GM06990 (cell line): ENCODE measurements around the gene CYSTM1.
A peak's percentile ranks its signal among the peaks of the same experiment; 100 is the strongest.

Experiments used
- DNase-seq: peaks from one replicate; pipeline ENCODE4 v3.0.0-alpha.2; 2011; ENCODE audit not compliant: insufficient read length; ENCODE audit errors: extremely low read depth
- H3K27me3 ChIP-seq: replicated peaks from 2 replicates; pipeline ENCODE4 v1.6.0; 2011; ENCODE audit warnings: low read length; ENCODE audit not compliant: control insufficient read depth, insufficient read depth
- H3K36me3 ChIP-seq: 2 replicates; pipeline ENCODE4 v1.5.1; 2011; ENCODE audit warnings: low read length; ENCODE audit not compliant: control insufficient read depth, insufficient read depth
- H3K4me3 ChIP-seq: replicated peaks from 2 replicates; pipeline ENCODE4 v1.5.1; 2011; ENCODE audit warnings: low read depth, mild to moderate bottlenecking, control low read depth, low read length
- TF ChIP-seq, protein P1 (sequence below): IDR thresholded peaks from 2 replicates; pipeline ENCODE4 v1.5.1; 2011; ENCODE audit warnings: low read length, control low read depth, mild to moderate bottlenecking, inconsistent platforms; ENCODE audit not compliant: insufficient read depth, poor library complexity, severe bottlenecking

CYSTM1 gene

DNA sequence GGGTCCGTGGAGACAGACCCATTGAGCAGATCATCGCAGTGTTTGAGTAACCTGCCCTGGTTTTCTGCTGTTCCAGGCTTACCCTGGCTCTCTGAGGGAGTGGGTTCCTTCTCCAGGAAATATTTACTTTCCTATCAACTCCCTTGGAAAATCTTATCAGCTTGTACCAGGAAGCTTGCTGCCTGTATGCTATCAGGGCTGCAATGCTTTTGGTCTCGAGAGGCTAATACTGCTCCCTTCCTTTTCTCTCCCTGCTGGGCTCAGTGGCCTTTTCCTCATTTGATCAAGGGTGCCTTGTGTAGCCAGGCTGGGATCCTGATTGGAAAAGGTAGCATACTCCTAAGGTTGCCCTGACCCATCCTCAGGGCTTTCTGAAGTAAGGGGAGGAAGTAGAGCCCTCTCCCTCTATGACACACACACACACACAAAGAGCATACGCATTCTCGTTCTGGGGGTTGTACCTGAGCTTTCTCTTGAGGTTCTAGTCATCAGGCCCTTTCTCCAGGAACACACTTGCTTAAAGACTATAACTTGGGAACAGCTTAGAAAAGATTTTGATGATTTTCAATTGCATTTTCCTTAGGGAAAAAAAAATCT lies 41.6 kb downstream of the CYSTM1 start:
- Histone ChIP-seq H3K4me3 (no peak overlapping the region), H3K36me3 (no peaks in the 10 kb centered on the region)

DNA sequence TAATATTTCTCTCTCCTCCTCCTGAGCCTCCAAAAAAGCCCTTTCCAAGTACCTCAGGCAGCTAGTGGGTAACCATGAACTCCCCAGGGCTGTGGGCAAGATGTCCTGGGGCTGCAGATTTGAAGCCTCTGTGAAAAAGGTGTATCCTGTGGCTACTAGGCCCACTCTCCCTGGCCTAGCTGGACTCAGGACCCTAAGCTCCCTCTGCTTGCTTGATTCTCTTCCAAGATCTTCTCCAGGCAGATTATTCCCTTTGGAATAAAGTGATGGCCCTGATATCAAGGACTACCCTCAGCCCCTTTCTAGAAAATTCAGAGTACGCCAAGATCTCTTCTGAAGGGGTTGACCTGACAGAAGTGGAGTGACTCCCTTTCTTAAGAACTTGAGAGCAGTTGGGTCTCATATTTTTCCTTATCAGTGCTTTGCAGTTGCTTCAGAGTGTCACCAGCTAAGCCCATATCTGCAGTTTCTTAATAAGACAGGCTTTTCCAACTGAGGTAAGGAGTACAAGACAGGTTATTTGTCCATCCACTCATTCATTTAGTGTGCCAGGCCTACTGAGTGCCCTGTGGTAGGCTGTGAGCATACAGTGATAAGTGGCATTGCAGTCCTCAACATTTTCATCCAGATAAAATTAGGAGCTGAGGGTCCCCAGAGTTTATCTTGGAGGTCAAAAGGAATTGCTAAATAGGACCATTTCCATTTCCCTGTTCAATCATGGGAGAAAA lies 42.5 kb downstream of the CYSTM1 start:
- Histone ChIP-seq H3K27me3 (no peaks in the 10 kb centered on the region), H3K36me3 (no peaks in the 10 kb centered on the region), H3K4me3 (no peak overlapping the region)
- no peak for DNase-seq
- TF ChIP-seq, protein P1, sequence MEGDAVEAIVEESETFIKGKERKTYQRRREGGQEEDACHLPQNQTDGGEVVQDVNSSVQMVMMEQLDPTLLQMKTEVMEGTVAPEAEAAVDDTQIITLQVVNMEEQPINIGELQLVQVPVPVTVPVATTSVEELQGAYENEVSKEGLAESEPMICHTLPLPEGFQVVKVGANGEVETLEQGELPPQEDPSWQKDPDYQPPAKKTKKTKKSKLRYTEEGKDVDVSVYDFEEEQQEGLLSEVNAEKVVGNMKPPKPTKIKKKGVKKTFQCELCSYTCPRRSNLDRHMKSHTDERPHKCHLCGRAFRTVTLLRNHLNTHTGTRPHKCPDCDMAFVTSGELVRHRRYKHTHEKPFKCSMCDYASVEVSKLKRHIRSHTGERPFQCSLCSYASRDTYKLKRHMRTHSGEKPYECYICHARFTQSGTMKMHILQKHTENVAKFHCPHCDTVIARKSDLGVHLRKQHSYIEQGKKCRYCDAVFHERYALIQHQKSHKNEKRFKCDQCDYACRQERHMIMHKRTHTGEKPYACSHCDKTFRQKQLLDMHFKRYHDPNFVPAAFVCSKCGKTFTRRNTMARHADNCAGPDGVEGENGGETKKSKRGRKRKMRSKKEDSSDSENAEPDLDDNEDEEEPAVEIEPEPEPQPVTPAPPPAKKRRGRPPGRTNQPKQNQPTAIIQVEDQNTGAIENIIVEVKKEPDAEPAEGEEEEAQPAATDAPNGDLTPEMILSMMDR, result no peak

More for the DNA sequence above, 41.6 kb downstream of the CYSTM1 start:
- no peak for DNase-seq
- TF ChIP-seq, protein P1, result no peak
- H3K27me3 ChIP-seq, result no peaks in the 10 kb centered on the region

DNA sequence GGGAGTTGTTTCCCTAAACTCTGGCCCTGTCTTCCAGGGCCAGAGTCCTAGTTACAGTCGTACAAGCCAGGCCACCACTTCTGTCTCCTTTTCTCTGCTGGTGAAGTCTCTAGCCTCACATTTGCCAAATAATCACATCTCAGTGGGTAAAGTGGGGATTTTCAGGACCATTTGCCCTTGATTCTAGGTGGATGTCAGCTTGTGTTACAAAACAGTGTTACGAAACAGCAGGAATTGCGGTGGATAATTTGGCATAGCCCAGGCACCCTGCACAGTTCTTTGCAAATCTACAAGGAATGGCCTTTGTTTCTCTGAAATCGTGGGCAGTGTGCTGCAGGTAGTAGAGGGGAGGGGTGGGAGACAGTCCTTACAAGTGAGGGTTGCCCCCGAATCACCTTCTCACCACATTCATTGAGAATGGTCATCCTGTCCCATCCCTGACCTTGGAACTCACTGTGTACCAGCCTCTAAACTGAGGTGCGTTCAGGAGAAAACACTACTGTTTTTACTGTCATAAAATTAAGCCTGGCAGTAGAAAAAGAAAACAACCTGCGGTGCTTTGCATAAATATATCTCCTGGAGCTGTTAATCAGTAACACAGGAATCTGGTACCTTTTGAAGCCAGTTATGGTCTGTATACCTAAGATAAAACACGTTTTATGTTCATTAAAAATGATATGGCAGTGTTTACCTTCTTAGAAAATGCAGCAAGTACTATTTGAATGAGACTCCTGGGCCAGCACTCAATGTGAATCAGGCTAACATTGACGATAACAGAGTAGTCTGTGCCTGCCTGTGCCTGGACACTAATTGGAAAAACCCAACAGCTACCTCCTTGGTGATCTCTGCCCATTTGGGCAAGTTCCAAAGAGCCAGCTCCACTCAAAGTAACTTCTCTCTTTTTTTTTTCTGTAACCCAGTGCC lies 44.3 kb downstream of the CYSTM1 start:
- Histone ChIP-seq H3K4me3 (no peak overlapping the region), H3K27me3 (no peaks in the 10 kb centered on the region), H3K36me3 (no peaks in the 10 kb centered on the region)
- TF ChIP-seq, protein P1, result no peak
- DNase-seq, result no peak

DNA sequence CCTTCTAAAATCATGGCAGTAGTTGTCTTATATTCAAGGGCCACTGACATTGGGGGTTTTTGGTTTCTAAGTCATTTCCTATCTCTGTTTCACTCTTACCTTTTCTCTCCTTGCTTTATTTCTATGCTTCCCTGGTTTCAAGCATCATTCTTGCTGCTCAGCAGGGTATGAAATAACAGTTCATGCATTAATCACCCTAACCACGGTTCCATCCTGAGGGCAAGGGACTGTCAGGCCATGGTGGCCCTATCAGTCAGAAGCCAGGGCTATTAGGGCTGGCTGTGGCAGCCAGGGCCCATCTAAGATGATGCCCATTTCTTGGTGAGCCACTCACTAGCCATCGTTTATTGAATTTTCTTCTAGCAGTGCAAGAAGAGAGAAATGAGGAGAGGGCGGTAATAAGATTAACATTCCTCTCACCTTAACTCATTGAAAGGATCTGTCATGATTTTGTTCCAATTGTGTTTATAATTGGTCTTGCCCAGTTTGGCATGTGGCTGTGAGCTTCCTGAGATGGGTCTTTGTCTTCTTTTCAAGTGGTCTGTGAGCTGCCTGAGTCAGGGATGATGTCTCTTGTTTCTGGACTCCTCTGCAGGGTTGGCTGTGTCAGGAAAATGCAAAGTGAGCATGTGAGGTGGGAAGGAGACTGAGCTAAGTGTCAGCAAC lies 45.2 kb downstream of the CYSTM1 start:
- peak; percentile 40 for DNase-seq
- Histone ChIP-seq H3K4me3 (no peak overlapping the region), H3K27me3 (no peaks in the 10 kb centered on the region), H3K36me3 (no peaks in the 10 kb centered on the region)
- TF ChIP-seq, protein P1, result no peak

DNA sequence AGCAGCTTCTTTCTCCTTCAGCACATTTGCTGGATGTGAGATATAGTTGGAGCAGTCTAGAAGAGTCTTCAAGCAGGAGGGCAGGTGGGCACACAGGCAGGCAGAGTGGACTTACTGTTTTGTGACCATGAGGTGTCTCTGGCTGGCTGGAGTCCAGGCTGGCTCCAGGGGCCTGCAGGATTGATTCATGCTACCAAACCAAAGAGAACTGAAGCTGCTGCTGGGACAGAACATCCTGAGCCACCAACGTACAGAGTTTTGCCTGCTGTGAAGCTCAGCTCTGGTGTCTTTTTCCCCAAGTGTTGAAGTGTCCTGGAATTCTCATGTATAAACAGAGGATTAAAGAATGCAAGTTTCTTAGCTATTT lies 45.7 kb downstream of the CYSTM1 start:
- no peak for DNase-seq
- Histone ChIP-seq H3K27me3 (no peaks in the 10 kb centered on the region), H3K4me3 (no peak overlapping the region), H3K36me3 (no peaks in the 10 kb centered on the region)
- TF ChIP-seq, protein P1, result no peak
